HCT116 (cell line): ENCODE measurements around the gene PLOD1.

Experiments used
- ATF3 ChIP-seq: IDR thresholded peaks from 2 replicates; pipeline ENCODE4 v1.6.1; 2012
- CEBPB ChIP-seq: IDR thresholded peaks from 2 replicates; pipeline ENCODE4 v1.6.1; 2012; ENCODE audit warnings: low read depth
- CTCF ChIP-seq, 3 experiments: fragments of 200-600 bp in 1 of 3; sonication (generic) in 1 of 3; IDR thresholded peaks in 2 of 3; conservative IDR thresholded peaks in 1 of 3; 2 replicates each; pipeline ENCODE4 v1.5.1; 2012 to 2017; ENCODE audit warnings: low read depth in 2 of 3, low read length in 2 of 3, antibody characterized with exemption in 1 of 3, borderline replicate concordance in 1 of 3, control low read depth in 1 of 3, mild to moderate bottlenecking in 1 of 3, mixed read lengths in 1 of 3, mixed run types in 1 of 3, moderate library complexity in 1 of 3; ENCODE audit not compliant: insufficient read depth in 1 of 3
- EZH2phosphoT487 ChIP-seq: fragments of 200-600 bp; IDR thresholded peaks from 2 replicates; pipeline ENCODE4 v1.6.1; 2018; ENCODE audit warnings: antibody characterized with exemption, borderline replicate concordance
- FOSL1 ChIP-seq: IDR thresholded peaks from 2 replicates; pipeline ENCODE4 v1.6.1; 2012; ENCODE audit warnings: low read depth
- JUND ChIP-seq: IDR thresholded peaks from 2 replicates; pipeline ENCODE4 v1.6.1; 2012
- MAX ChIP-seq: IDR thresholded peaks from 2 replicates; pipeline ENCODE4 v1.6.1; 2012
- POLR2A ChIP-seq: IDR thresholded peaks from 2 replicates; pipeline ENCODE4 v1.7.0; 2011; ENCODE audit warnings: borderline replicate concordance; ENCODE audit not compliant: insufficient read depth, insufficient read length; ENCODE audit errors: extremely low read depth
- POLR2AphosphoS5 ChIP-seq: IDR thresholded peaks from 2 replicates; pipeline ENCODE4 v1.6.1; 2011; ENCODE audit warnings: mild to moderate bottlenecking, low read depth, low read length, moderate library complexity
- SP1 ChIP-seq: IDR thresholded peaks from 2 replicates; pipeline ENCODE4 v1.6.1; 2012; ENCODE audit warnings: low read depth
- SRF ChIP-seq: IDR thresholded peaks from 2 replicates; pipeline ENCODE4 v1.6.1; 2012; ENCODE audit warnings: low read depth
- TCF7L2 ChIP-seq: IDR thresholded peaks from 2 replicates; pipeline ENCODE4 v1.7.0; 2011; ENCODE audit warnings: borderline replicate concordance, inconsistent platforms; ENCODE audit not compliant: insufficient read depth, insufficient read length; ENCODE audit errors: extremely low read depth
- ZNF274 ChIP-seq: fragments of 200-500 bp; sonication (Bioruptor generic); IDR thresholded peaks from 2 replicates; pipeline ENCODE4 v1.6.1; 2014; ENCODE audit warnings: mild to moderate bottlenecking, low read depth, low read length, inconsistent platforms

GRCh38 chr1:12007204-12007603, 72.7 kb downstream of the PLOD1 start:
- TF ChIP-seq MAX: no peak
- TF ChIP-seq FOSL1: no peak
- TF ChIP-seq SP1: no peak
- no peak for TF ChIP-seq CEBPB
- no peak for TF ChIP-seq CTCF (IDR thresholded peaks at IDR 0.05 in 2 of 3, conservative IDR thresholded peaks at IDR 0.05 in 1 of 3; ENCODE audit: borderline replicate concordance in 1 of 3, insufficient read depth in 1 of 3, low read depth in 2 of 3, low read length in 2 of 3)
- no peak for TF ChIP-seq POLR2A
- no peak for TF ChIP-seq TCF7L2
- no peak for TF ChIP-seq ZNF274
- no peak for TF ChIP-seq JUND
- no peak for TF ChIP-seq SRF
- no peak for TF ChIP-seq POLR2AphosphoS5
- TF ChIP-seq ATF3: no peak
- TF ChIP-seq EZH2phosphoT487: no peak
